OCI-LY1 (cell line): ENCODE data around the gene PKD2L2.
"Not testable (repeated sequence)": the region's sequence is repeated elsewhere in the genome, so short reads cannot be mapped to it uniquely, and the experiment has no call there.

Experiments
- H2AFZ ChIP-seq: fragments of 200-600 bp; sonication (generic), shearing (Covaris generic); 2 replicates; pipeline ENCODE4 v1.6.0; 2014; ENCODE audit warnings: antibody characterized with exemption, mild to moderate bottlenecking, low read length
- H3F3A ChIP-seq: fragments of 200-600 bp; sonication (generic), shearing (Covaris generic); 2 replicates; pipeline ENCODE4 v1.6.0; 2014; ENCODE audit warnings: mild to moderate bottlenecking, antibody characterized with exemption, low read length, moderate library complexity; ENCODE audit not compliant: insufficient read depth
- H3K27ac ChIP-seq: fragments of 200-600 bp; sonication (generic); 2 replicates; pipeline ENCODE4 v1.5.1; 2014; ENCODE audit warnings: low read length, mixed run types, mild to moderate bottlenecking, low read depth; ENCODE audit not compliant: poor library complexity, severe bottlenecking
- H3K27me3 ChIP-seq: fragments of 200-600 bp; sonication (generic); 2 replicates; pipeline ENCODE4 v1.6.0; 2014; ENCODE audit warnings: antibody characterized with exemption, mild to moderate bottlenecking, low read length, moderate library complexity; ENCODE audit not compliant: insufficient read depth
- H3K36me3 ChIP-seq: fragments of 200-600 bp; sonication (generic); 2 replicates; pipeline ENCODE4 v1.6.1; 2014; ENCODE audit warnings: mild to moderate bottlenecking, antibody characterized with exemption, low read length, moderate library complexity, mixed read lengths; ENCODE audit not compliant: insufficient read depth
- H3K4me1 ChIP-seq: fragments of 200-600 bp; sonication (generic); 2 replicates; pipeline ENCODE4 v1.5.1; 2014; ENCODE audit warnings: mild to moderate bottlenecking, low read length, moderate library complexity; ENCODE audit not compliant: insufficient read depth, severe bottlenecking
- H3K4me2 ChIP-seq: fragments of 200-600 bp; sonication (generic), shearing (Covaris generic); 2 replicates; pipeline ENCODE4 v1.6.1; 2014; ENCODE audit warnings: low read length
- H3K4me3 ChIP-seq: fragments of 200-600 bp; sonication (generic); 2 replicates; pipeline ENCODE4 v1.5.1; 2014; ENCODE audit warnings: low read length, low read depth, mild to moderate bottlenecking, mixed read lengths; ENCODE audit not compliant: poor library complexity, severe bottlenecking
- H3K79me2 ChIP-seq: fragments of 200-600 bp; shearing (Covaris generic); 2 replicates; pipeline ENCODE4 v1.6.1; 2016; ENCODE audit warnings: mixed run types, low read length, mixed read lengths; ENCODE audit not compliant: insufficient read depth
- H3K9ac ChIP-seq: fragments of 200-600 bp; sonication (generic), shearing (Covaris generic); 2 replicates; pipeline ENCODE4 v1.6.1; 2014; ENCODE audit warnings: mild to moderate bottlenecking, low read length, mixed read lengths
- H3K9me2 ChIP-seq: fragments of 200-600 bp; sonication (generic), shearing (Covaris generic); 2 replicates; pipeline ENCODE4 v1.6.1; 2014; ENCODE audit warnings: low read depth, mild to moderate bottlenecking, low read length, mixed read lengths
- H3K9me3 ChIP-seq: fragments of 200-600 bp; shearing (Covaris generic); 2 replicates; pipeline ENCODE4 v1.6.1; 2014; ENCODE audit warnings: low read length, mixed read lengths
- H4K20me1 ChIP-seq: fragments of 200-600 bp; sonication (generic), shearing (Covaris generic); 2 replicates; pipeline ENCODE4 v1.6.0; 2016; ENCODE audit warnings: mild to moderate bottlenecking, low read length; ENCODE audit not compliant: insufficient read depth
- CTCF ChIP-seq: fragments of 200-600 bp; sonication (generic), shearing (Covaris generic); IDR thresholded peaks from 2 replicates; pipeline ENCODE4 v1.5.1; 2017; ENCODE audit warnings: mild to moderate bottlenecking, antibody characterized with exemption, low read length, moderate library complexity, mixed read lengths
- EZH2 ChIP-seq: fragments of 200-600 bp; sonication (generic), shearing (Covaris generic); IDR thresholded peaks from 2 replicates; pipeline ENCODE4 v1.8.0; 2017; ENCODE audit warnings: borderline replicate concordance, mixed run types, mild to moderate bottlenecking, antibody characterized with exemption, low read length, moderate library complexity, mixed read lengths

Gene PKD2L2

GRCh38 chr5:137960819-137961218, 71.6 kb downstream of the PKD2L2 start:
- no peaks in the 10 kb centered on the region; the same call in 1 of the 2 replicates for H3F3A ChIP-seq
- no peak overlapping the region for H2AFZ ChIP-seq
- no peaks in the 10 kb centered on the region for H3K9me2 ChIP-seq
- H3K27me3 ChIP-seq: no peaks in the 10 kb centered on the region
- no peak overlapping the region for H3K4me2 ChIP-seq
- H3K9me3 ChIP-seq: no peaks in the 10 kb centered on the region
- no peaks in the 10 kb centered on the region for H4K20me1 ChIP-seq
- H3K4me1 ChIP-seq: no peaks in the 10 kb centered on the region
- no peak overlapping the region for H3K27ac ChIP-seq
- TF ChIP-seq CTCF (no peak), EZH2 (no peak)
- no peaks in the 10 kb centered on the region for H3K79me2 ChIP-seq
- H3K36me3 ChIP-seq: peaks cover 65% of the 10 kb centered on the region; the same call in 1 of the 2 replicates
- H3K4me3 ChIP-seq: no peak overlapping the region
- no peak overlapping the region for H3K9ac ChIP-seq

- not testable (repeated sequence) for H3K9me3 ChIP-seq, H3K9ac ChIP-seq, H3K4me2 ChIP-seq, H3K27me3 ChIP-seq, H2AFZ ChIP-seq, H3K4me3 ChIP-seq, H3K79me2 ChIP-seq, H3K9me2 ChIP-seq, H3F3A ChIP-seq, H3K27ac ChIP-seq, H3K4me1 ChIP-seq, H4K20me1 ChIP-seq
- peaks cover 32% of the 10 kb centered on the region for H3K36me3 ChIP-seq
Measured at GRCh38 chr5:137970384-137970783, 81.1 kb downstream of the PKD2L2 start.

- H3K27ac ChIP-seq: no peak overlapping the region
Measured at GRCh38 chr5:137975208-137975607, 86.0 kb downstream of the PKD2L2 start.

More at GRCh38 chr5:137975208-137975607, 86.0 kb downstream of the PKD2L2 start:
- no peak overlapping the region for H3K4me2 ChIP-seq
- no peaks in the 10 kb centered on the region for H4K20me1 ChIP-seq
- no peak overlapping the region for H2AFZ ChIP-seq
- no peaks in the 10 kb centered on the region for H3K4me1 ChIP-seq
- no peaks in the 10 kb centered on the region for H3K79me2 ChIP-seq
- TF ChIP-seq CTCF (no peak), EZH2 (no peak)
- H3K9ac ChIP-seq: no peak overlapping the region
- peaks cover 5% of the 10 kb centered on the region; the same call in 1 of the 2 replicates for H3K9me3 ChIP-seq
- no peaks in the 10 kb centered on the region for H3K9me2 ChIP-seq
- H3K4me3 ChIP-seq: no peak overlapping the region
- no peaks in the 10 kb centered on the region for H3K27me3 ChIP-seq
- H3K36me3 ChIP-seq: peaks cover 26% of the 10 kb centered on the region
- H3F3A ChIP-seq: no peaks in the 10 kb centered on the region
